ENCODE measurements around the gene ATF6B. TPM values are rescaled to one million over a fixed set of nuclear protein-coding genes. Genes with fewer than 3 reads are reported as not detected.

Gene ATF6B
- total and polyA plus RNA-seq, 2 of the 8 experiments (the other 6 are each of a cell fraction or from before 2014, with no cell fraction given): 38.1 to 42.2 TPM

DNA sequence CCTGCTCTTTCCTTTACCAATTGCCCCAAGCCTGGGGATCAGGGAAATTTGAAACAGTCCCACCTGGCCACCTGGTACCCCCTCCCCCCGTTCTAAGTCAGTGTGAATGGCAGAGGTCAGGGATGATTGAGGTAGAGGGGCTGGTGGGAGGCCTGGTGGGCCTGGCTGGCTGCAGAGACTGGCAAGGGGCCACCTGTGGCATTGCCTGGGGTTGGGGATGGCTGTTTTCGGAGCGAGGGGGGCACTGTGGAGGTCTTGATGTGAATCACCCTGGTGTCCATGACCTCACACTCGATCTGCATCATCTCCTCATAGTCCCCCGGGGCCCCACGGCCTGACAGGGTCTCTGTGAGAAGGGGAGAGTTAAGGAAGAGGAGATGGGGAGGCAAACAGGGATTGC is 12.4 kb downstream of the ATF6B start:
- Histone ChIP-seq H3K23ac (ENCODE audit: insufficient read length) (no peak overlapping the region), H3K9me3 (ENCODE audit: insufficient read depth in 2 of 2, low read depth in 1 of 2, low read length in 1 of 2) (no peaks in the 10 kb centered on the region), H3K4me2 (ENCODE audit: insufficient read depth in 1 of 2, low read depth in 2 of 2, low read length in 2 of 2) (no peak overlapping the region), H2AFZ (ENCODE audit: low read length) (no peak overlapping the region), H3K36me3 (ENCODE audit: control insufficient read depth in 2 of 4, insufficient read depth in 4 of 4, low read length in 3 of 4) (peaks cover 6 to 23% (median 11%) of the 10 kb centered on the region in 4 experiments; a peak in 6 of 8 replicates), H3K14ac (ENCODE audit: insufficient read length) (no peak overlapping the region), H3K27me3 (replicated peaks in 1 of 4; ENCODE audit: control insufficient read depth in 3 of 4, extremely low read depth in 1 of 4, insufficient read depth in 3 of 4, low read length in 3 of 4) (peaks cover 0 to under 1% (median 0%) of the 10 kb centered on the region in 4 experiments; a peak in 1 of 7 replicates), H3K27ac (ENCODE audit: low read depth, low read length) (no peak overlapping the region), H3K79me2 (ENCODE audit: control insufficient read depth in 1 of 2, insufficient read depth in 2 of 2, low read length in 2 of 2) (no peaks in the 10 kb centered on the region), H4K5ac (ENCODE audit: insufficient read length, low read depth, low read length) (no peak overlapping the region), H3K79me1 (ENCODE audit: low read depth, low read length) (no peaks in the 10 kb centered on the region), H2BK120ac (replicated peaks; ENCODE audit: low read depth, low read length) (no peak overlapping the region), H2BK15ac (ENCODE audit: low read length) (no peak overlapping the region), H2BK20ac (ENCODE audit: low read length) (no peak overlapping the region), H2BK12ac (ENCODE audit: low read depth, low read length) (no peak overlapping the region), H3K23me2 (ENCODE audit: low read depth, low read length) (no peaks in the 10 kb centered on the region), H3K4ac (replicated peaks; ENCODE audit: insufficient read length, low read depth, low read length) (no peak overlapping the region), H3K56ac (replicated peaks; ENCODE audit: insufficient read length, low read depth, low read length) (no peak overlapping the region), H3K4me3 (ENCODE audit: extremely low read depth in 1 of 4, insufficient read depth in 2 of 4, low read depth in 3 of 4, low read length in 4 of 4) (no peak overlapping the region), H4K8ac (ENCODE audit: extremely low read depth, insufficient read depth, low read length) (no peak overlapping the region), H3K9ac (replicated peaks in 1 of 4; ENCODE audit: extremely low read depth in 1 of 4, low read depth in 3 of 4, low read length in 3 of 4) (no peak overlapping the region), H3K4me1 (replicated peaks in 1 of 4; ENCODE audit: control insufficient read depth in 3 of 4, insufficient read depth in 4 of 4, low read length in 3 of 4) (peaks cover 0 to 5% (median under 1%) of the 10 kb centered on the region in 4 experiments; a peak in 4 of 7 replicates), H4K20me1 (replicated peaks in 1 of 2; ENCODE audit: control insufficient read depth in 1 of 2, insufficient read depth in 2 of 2, low read length in 2 of 2) (peaks cover 5% of the 10 kb centered on the region in 2 experiments), H4K91ac (replicated peaks; ENCODE audit: insufficient read length, low read length) (no peak overlapping the region), H3K18ac (ENCODE audit: extremely low read depth, low read length) (no peak overlapping the region), H2BK5ac (ENCODE audit: low read depth, low read length) (no peak overlapping the region), H2AK5ac (ENCODE audit: low read depth, low read length) (no peak overlapping the region)
- ChIA-PET CTCF (ENCODE audit: partially characterized antibody) (interaction anchor here (1.2 to 4.8 kb wide), 8 partner anchors 13 to 52 kb away, joined by 3 to 76 read pairs (median 9); partner anchors contain the start of genes ATF6B and FKBPL), POLR2A (ENCODE audit: partially characterized antibody) (interaction anchor here (2.2 kb wide), 1 partner anchor 61 kb away, joined by 10 read pairs; the partner anchor contains the start of gene AGPAT1)
- no peak for DNase-seq (ENCODE audit: low read depth in 1 of 2, low spot score in 2 of 2)
- no peak for FAIRE-seq
- 90% methylated on average over 6 of the region's 6 CpGs; no CpG with 5 or more reads in 1 of the 2 experiments for WGBS, 2 experiments (ENCODE audit: extremely low coverage in 1 of 2, insufficient coverage in 1 of 2, insufficient read length in 1 of 2, insufficient replicate concordance in 2 of 2, low coverage in 1 of 2, low lambda C conversion rate in 2 of 2, missing lambda C conversion rate in 1 of 2)
- TF ChIP-seq SP4 (IDR thresholded peaks at IDR 0.05; ENCODE audit: low read length) (no peak), CREB1 (IDR thresholded peaks at IDR 0.05) (no peak), NANOG (IDR thresholded peaks at IDR 0.05; ENCODE audit: insufficient read depth, low read depth, low read length, poor library complexity, severe bottlenecking) (no peak)
- TF ChIP-seq, protein P1, sequence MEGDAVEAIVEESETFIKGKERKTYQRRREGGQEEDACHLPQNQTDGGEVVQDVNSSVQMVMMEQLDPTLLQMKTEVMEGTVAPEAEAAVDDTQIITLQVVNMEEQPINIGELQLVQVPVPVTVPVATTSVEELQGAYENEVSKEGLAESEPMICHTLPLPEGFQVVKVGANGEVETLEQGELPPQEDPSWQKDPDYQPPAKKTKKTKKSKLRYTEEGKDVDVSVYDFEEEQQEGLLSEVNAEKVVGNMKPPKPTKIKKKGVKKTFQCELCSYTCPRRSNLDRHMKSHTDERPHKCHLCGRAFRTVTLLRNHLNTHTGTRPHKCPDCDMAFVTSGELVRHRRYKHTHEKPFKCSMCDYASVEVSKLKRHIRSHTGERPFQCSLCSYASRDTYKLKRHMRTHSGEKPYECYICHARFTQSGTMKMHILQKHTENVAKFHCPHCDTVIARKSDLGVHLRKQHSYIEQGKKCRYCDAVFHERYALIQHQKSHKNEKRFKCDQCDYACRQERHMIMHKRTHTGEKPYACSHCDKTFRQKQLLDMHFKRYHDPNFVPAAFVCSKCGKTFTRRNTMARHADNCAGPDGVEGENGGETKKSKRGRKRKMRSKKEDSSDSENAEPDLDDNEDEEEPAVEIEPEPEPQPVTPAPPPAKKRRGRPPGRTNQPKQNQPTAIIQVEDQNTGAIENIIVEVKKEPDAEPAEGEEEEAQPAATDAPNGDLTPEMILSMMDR (IDR thresholded peaks at IDR 0.05; ENCODE audit: control extremely low read depth in 1 of 3, insufficient read depth in 1 of 3, low read depth in 1 of 3, low read length in 3 of 3): no peak
- TF ChIP-seq, protein P2, sequence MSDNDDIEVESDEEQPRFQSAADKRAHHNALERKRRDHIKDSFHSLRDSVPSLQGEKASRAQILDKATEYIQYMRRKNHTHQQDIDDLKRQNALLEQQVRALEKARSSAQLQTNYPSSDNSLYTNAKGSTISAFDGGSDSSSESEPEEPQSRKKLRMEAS (IDR thresholded peaks at IDR 0.05): no peak

Measured in H1 (cell line).